Endothelial cell of umbilical vein (primary cell): ENCODE measurements around the gene USP34. TPM values are rescaled to one million over a fixed set of nuclear protein-coding genes. Genes with fewer than 3 reads are reported as not detected.

Experiments used
- BruUV-seq: library from RNA; stranded (reverse); fragments of 400-500 nt; replicated peaks from 2 replicates; lab custom pipeline; 2021; lab: Mats Ljungman, UMichigan
- CTCF ChIA-PET: fragments of 300-600, 350-600 bp; sonication (Branson Sonifier 250); formaldehyde crosslinking; loops from one replicate; lab custom pipeline; 2021; ENCODE audit warnings: antibody characterized with exemption, inconsistent platforms; lab: Charles Lee
- POLR2A ChIA-PET: fragments of 300-600, 350-600 bp; sonication (Branson Sonifier 250); formaldehyde crosslinking; loops from one replicate; lab custom pipeline; 2021; ENCODE audit warnings: antibody characterized with exemption, inconsistent platforms; lab: Charles Lee
- DNase-seq: peaks from one replicate; pipeline ENCODE4 v3.0.0-alpha.2; 2011; ENCODE audit warnings: low read depth, low spot score
- FAIRE-seq: peaks from 2 replicates; lab custom pipeline; 2011; peaks lifted over from hg19 to GRCh38; lab: Jason Lieb, UNC
- H2AFZ ChIP-seq: 2 replicates; pipeline ENCODE4 v1.6.0; 2012; ENCODE audit warnings: low read depth, low read length, control low read depth, inconsistent platforms
- H3K27ac ChIP-seq: 2 replicates; pipeline ENCODE4 v1.5.1; 2011; ENCODE audit warnings: low read depth, mild to moderate bottlenecking, control low read depth, low read length, moderate library complexity; ENCODE audit not compliant: insufficient read depth
- H3K27me3 ChIP-seq, 2 experiments: 2 replicates each; pipeline versions ENCODE4 v1.6.0 to v1.6.1; 2011; ENCODE audit warnings: low read length in 2 of 2, mixed read lengths in 1 of 2; ENCODE audit not compliant: control insufficient read depth in 2 of 2, insufficient read depth in 2 of 2
- H3K36me3 ChIP-seq, 2 experiments: 2 replicates in 1 of 2; 3 replicates in 1 of 2; pipeline ENCODE4 v1.5.1; 2011; ENCODE audit warnings: low read length in 2 of 2, mild to moderate bottlenecking in 1 of 2, moderate library complexity in 1 of 2; ENCODE audit not compliant: control insufficient read depth in 2 of 2, insufficient read depth in 2 of 2; ENCODE audit errors: extremely low read depth in 1 of 2
- H3K4me1 ChIP-seq: 3 replicates; pipeline ENCODE4 v1.5.1; 2011; ENCODE audit warnings: mild to moderate bottlenecking, low read length; ENCODE audit not compliant: control insufficient read depth, insufficient read depth; ENCODE audit errors: extremely low read depth
- H3K4me2 ChIP-seq: 2 replicates; pipeline ENCODE4 v1.6.1; 2011; ENCODE audit warnings: low read length, control low read depth, mixed read lengths; ENCODE audit not compliant: insufficient read depth
- H3K4me3 ChIP-seq, 3 experiments: fragments of 200-600 bp in 1 of 3; sonication (generic), shearing (Covaris generic) in 1 of 3; replicated peaks in 1 of 3; 2 replicates each; pipeline ENCODE4 v1.5.1; 2011 to 2016; ENCODE audit warnings: control low read depth in 3 of 3, low read length in 3 of 3, mild to moderate bottlenecking in 2 of 3, inconsistent platforms in 1 of 3, low read depth in 1 of 3, moderate library complexity in 1 of 3; ENCODE audit not compliant: insufficient read depth in 1 of 3
- H3K79me2 ChIP-seq: 2 replicates; pipeline ENCODE4 v1.6.0; 2012; ENCODE audit warnings: low read length, inconsistent platforms; ENCODE audit not compliant: control insufficient read depth, insufficient read depth
- H3K9ac ChIP-seq: replicated peaks from 2 replicates; pipeline ENCODE3; 2011; ENCODE audit warnings: low read length, control low read depth; ENCODE audit not compliant: insufficient read depth; ENCODE audit errors: extremely low read depth
- H3K9me1 ChIP-seq: replicated peaks from 3 replicates; pipeline ENCODE4 v1.6.0; 2011; ENCODE audit warnings: mild to moderate bottlenecking, low read length; ENCODE audit not compliant: control insufficient read depth, insufficient read depth; ENCODE audit errors: extremely low read depth
- H3K9me3 ChIP-seq: replicated peaks from 2 replicates; pipeline ENCODE4 v1.5.1; 2012; ENCODE audit warnings: low read length, inconsistent platforms; ENCODE audit not compliant: control insufficient read depth, insufficient read depth
- H4K20me1 ChIP-seq: replicated peaks from 2 replicates; pipeline ENCODE3; 2011; ENCODE audit warnings: mild to moderate bottlenecking, low read length; ENCODE audit not compliant: control insufficient read depth, insufficient read depth; ENCODE audit errors: extremely low read depth
- EZH2 ChIP-seq: IDR thresholded peaks from 2 replicates; pipeline ENCODE4 v1.6.1; 2012; ENCODE audit warnings: borderline replicate concordance, low read depth, mild to moderate bottlenecking, moderate library complexity, low read length, inconsistent platforms; ENCODE audit not compliant: severe bottlenecking
- FOS ChIP-seq: IDR thresholded peaks from 2 replicates; pipeline ENCODE4 v1.6.1; 2011; ENCODE audit warnings: mild to moderate bottlenecking, low read length, moderate library complexity, borderline replicate concordance; ENCODE audit not compliant: insufficient read depth
- GATA2 ChIP-seq: IDR thresholded peaks from 2 replicates; pipeline ENCODE4 v1.7.0; 2011; ENCODE audit warnings: low read depth, mild to moderate bottlenecking, moderate library complexity, mixed read lengths, low read length; ENCODE audit not compliant: insufficient read length, insufficient read depth
- JUN ChIP-seq: IDR thresholded peaks from 2 replicates; pipeline ENCODE4 v1.6.1; 2011; ENCODE audit warnings: borderline replicate concordance, low read depth; ENCODE audit not compliant: insufficient read length, insufficient read depth
- MYC ChIP-seq: IDR thresholded peaks from one replicate; pipeline ENCODE4 v1.6.1; 2011; ENCODE audit warnings: mild to moderate bottlenecking, low read depth, low read length
- POLR2A ChIP-seq: IDR thresholded peaks from 2 replicates; pipeline ENCODE4 v1.6.1; 2012; ENCODE audit warnings: low read depth, mild to moderate bottlenecking, control low read depth, low read length
- POLR2AphosphoS5 ChIP-seq: IDR thresholded peaks from 2 replicates; pipeline ENCODE4 v1.6.1; 2012; ENCODE audit warnings: low read depth, mild to moderate bottlenecking, control low read depth, low read length, moderate library complexity; ENCODE audit not compliant: insufficient read depth
- dilution Hi-C: fragments of 300-500 bp; cut with MboI; formaldehyde crosslinking; loops from one replicate; pipeline ENCODE4 v1.15.0; 2019; ENCODE audit warnings: low sequenced_read_pairs; ENCODE audit not compliant: extremely low pct_ligation_motif_present
- intact Hi-C: fragments of 100-400 bp; cut with micrococcal nuclease; formaldehyde crosslinking; loops from one replicate; pipeline ENCODE4 v1.10.0; 2022
- polyA plus RNA-seq, 4 experiments: library from polyadenylated mRNA; depleted of rRNA in 3 of 4; stranded (reverse) in 3 of 4; unstranded in 1 of 4; fragments of >200 nt; gene quantifications; 2 replicates each; pipeline versions ENCODE4 v1.2.1 to v1.2.3, GENCODE V29; 2011 to 2012; ENCODE audit warnings: missing spikeins in 1 of 4
- total RNA-seq: library from RNA; stranded (reverse); gene quantifications from 2 replicates; pipeline ENCODE4 v1.2.3, GENCODE V29; 2021
- TF ChIP-seq, protein P1 (sequence below): IDR thresholded peaks from 2 replicates; pipeline ENCODE4 v1.6.1; 2011; ENCODE audit not compliant: insufficient read depth, insufficient read length
- TF ChIP-seq, protein P2 (sequence below), 2 donors: IDR thresholded peaks; 1 replicate in 1 of 2; 2 replicates in 1 of 2; pipeline ENCODE4 v1.5.1; 2011; ENCODE audit warnings: low read length in 2 of 2, mild to moderate bottlenecking in 2 of 2, moderate library complexity in 2 of 2, control low read depth in 1 of 2, inconsistent platforms in 1 of 2, low read depth in 1 of 2; ENCODE audit not compliant: insufficient read depth in 1 of 2; ENCODE audit errors: extremely low read depth in 1 of 2

USP34 gene
- total and polyA plus RNA-seq, 2 donors (not counting 3 experiments of a cell fraction or from before 2014, with no cell fraction given): 46.3 to 96.9 TPM

DNA sequence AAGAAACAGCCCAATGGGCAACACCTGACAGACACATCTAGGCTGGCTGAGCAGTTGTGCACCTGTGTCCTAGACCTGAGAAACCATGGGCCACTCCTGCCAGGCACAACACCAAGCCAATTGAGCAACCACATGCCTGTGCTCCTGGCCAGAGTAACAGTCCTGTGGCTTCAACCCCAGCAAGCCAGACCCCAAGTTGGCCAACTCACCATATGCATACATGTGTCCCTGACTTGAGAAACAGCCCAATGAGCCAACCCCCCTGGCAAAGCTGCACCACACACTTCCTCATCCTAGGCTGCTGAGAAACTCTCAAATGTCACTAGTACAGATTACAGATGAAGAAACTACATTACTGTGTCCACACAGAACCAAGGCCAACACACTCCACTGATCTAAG is 36.6 kb downstream of the USP34 start:
- ChIA-PET POLR2A (no interaction called here), CTCF (interaction anchor here (1.7 kb wide), 1 partner anchor 8 kb away, joined by 6 read pairs; no protein-coding TSS in a partner anchor)
- H3K79me2 ChIP-seq: peaks cover 95% of the 10 kb centered on the region
- intact Hi-C loops: no loop called here
- no peaks in the 10 kb centered on the region for H3K36me3 ChIP-seq
- H3K27me3 ChIP-seq: no peaks in the 10 kb centered on the region
- no peak for DNase-seq
- no peaks in the 10 kb centered on the region for H3K9me1 ChIP-seq
- no peak for FAIRE-seq
- no TSS peak for BruUV-seq
- no peak overlapping the region for H2AFZ ChIP-seq
- no peak overlapping the region for H3K4me3 ChIP-seq
- H3K9me3 ChIP-seq: no peaks in the 10 kb centered on the region
- no peak overlapping the region for H3K4me2 ChIP-seq
- peaks cover 4% of the 10 kb centered on the region for H4K20me1 ChIP-seq
- dilution Hi-C loops: no loop called here
- H3K4me1 ChIP-seq: no peaks in the 10 kb centered on the region
- H3K27ac ChIP-seq: no peak overlapping the region
- TF ChIP-seq, protein P1, sequence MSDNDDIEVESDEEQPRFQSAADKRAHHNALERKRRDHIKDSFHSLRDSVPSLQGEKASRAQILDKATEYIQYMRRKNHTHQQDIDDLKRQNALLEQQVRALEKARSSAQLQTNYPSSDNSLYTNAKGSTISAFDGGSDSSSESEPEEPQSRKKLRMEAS: no peak
- TF ChIP-seq, protein P2, sequence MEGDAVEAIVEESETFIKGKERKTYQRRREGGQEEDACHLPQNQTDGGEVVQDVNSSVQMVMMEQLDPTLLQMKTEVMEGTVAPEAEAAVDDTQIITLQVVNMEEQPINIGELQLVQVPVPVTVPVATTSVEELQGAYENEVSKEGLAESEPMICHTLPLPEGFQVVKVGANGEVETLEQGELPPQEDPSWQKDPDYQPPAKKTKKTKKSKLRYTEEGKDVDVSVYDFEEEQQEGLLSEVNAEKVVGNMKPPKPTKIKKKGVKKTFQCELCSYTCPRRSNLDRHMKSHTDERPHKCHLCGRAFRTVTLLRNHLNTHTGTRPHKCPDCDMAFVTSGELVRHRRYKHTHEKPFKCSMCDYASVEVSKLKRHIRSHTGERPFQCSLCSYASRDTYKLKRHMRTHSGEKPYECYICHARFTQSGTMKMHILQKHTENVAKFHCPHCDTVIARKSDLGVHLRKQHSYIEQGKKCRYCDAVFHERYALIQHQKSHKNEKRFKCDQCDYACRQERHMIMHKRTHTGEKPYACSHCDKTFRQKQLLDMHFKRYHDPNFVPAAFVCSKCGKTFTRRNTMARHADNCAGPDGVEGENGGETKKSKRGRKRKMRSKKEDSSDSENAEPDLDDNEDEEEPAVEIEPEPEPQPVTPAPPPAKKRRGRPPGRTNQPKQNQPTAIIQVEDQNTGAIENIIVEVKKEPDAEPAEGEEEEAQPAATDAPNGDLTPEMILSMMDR (IDR thresholded peaks at IDR 0.05; ENCODE audit: extremely low read depth in 1 of 2, insufficient read depth in 1 of 2, low read depth in 1 of 2, low read length in 2 of 2): no peak
- TF ChIP-seq GATA2: no peak
- no peak for TF ChIP-seq MYC
- no peak for TF ChIP-seq JUN
- TF ChIP-seq FOS: no peak
- TF ChIP-seq EZH2: no peak
- TF ChIP-seq POLR2AphosphoS5: no peak
- no peak for TF ChIP-seq POLR2A
- H3K9ac ChIP-seq: no peak overlapping the region
